HEK293 (cell line): ENCODE measurements around the gene ZC3H7B.
A peak's percentile ranks its signal among the peaks of the same experiment; 100 is the strongest.

Experiments used
- CTCF ChIA-PET: fragments of 350-600 bp; formaldehyde crosslinking; extraction: SDS; loops from one replicate; lab custom pipeline; 2021; ENCODE audit warnings: antibody characterized with exemption; lab: Yijun Ruan, JAX
- POLR2A ChIA-PET: fragments of 300-600 bp; formaldehyde crosslinking; extraction: SDS; loops from one replicate; lab custom pipeline; 2020; ENCODE audit warnings: antibody characterized with exemption, inconsistent platforms; lab: Yijun Ruan, JAX
- H3K27ac ChIP-seq: fragments of 200-500 bp; sonication (Bioruptor generic); 2 replicates; pipeline ENCODE4 v1.5.1; 2014; ENCODE audit warnings: low read depth, low read length, control low read depth, inconsistent platforms; ENCODE audit errors: extremely low read depth
- H3K36me3 ChIP-seq, 2 experiments: fragments of 200-500 bp in 1 of 2; sonication (Bioruptor generic) in 1 of 2; 1 replicate in 1 of 2; 2 replicates in 1 of 2; pipeline ENCODE4 v1.5.1; 2014 to 2017; ENCODE audit warnings: inconsistent platforms in 2 of 2, low read length in 2 of 2; ENCODE audit not compliant: control insufficient read depth in 2 of 2, insufficient read depth in 1 of 2
- H3K4me1 ChIP-seq: fragments of 200-500 bp; sonication (Bioruptor generic); 2 replicates; pipeline ENCODE4 v1.5.1; 2014; ENCODE audit warnings: mild to moderate bottlenecking, low read length, inconsistent platforms; ENCODE audit not compliant: control insufficient read depth, insufficient read depth
- H3K4me3 ChIP-seq: 2 replicates; pipeline ENCODE4 v1.5.1; 2011; ENCODE audit warnings: low read depth, mild to moderate bottlenecking, control low read depth, low read length, moderate library complexity
- H3K9me3 ChIP-seq: fragments of 200-500 bp; sonication (Bioruptor generic); 2 replicates; pipeline ENCODE4 v1.5.1; 2014; ENCODE audit warnings: low read depth, low read length, inconsistent platforms; ENCODE audit not compliant: control insufficient read depth, insufficient read depth
- BCL11B ChIP-seq: fragments of 450-650 bp; formaldehyde crosslinking; IDR thresholded peaks from 2 replicates; pipeline ENCODE4 v1.5.1; 2016; ENCODE audit warnings: low read depth, missing biosample characterization, missing genetic modification characterization
- ELK4 ChIP-seq: IDR thresholded peaks from 2 replicates; pipeline ENCODE4 v1.6.1; 2011; ENCODE audit warnings: mild to moderate bottlenecking, low read depth, low read length, borderline replicate concordance
- GLI4 ChIP-seq: fragments of 450-650 bp; formaldehyde crosslinking; IDR thresholded peaks from 2 replicates; pipeline ENCODE4 v1.5.1; 2016; ENCODE audit warnings: missing biosample characterization, missing genetic modification characterization
- HIC1 ChIP-seq: fragments of 450-650 bp; formaldehyde crosslinking; IDR thresholded peaks from 2 replicates; pipeline ENCODE4 v1.5.1; 2016; ENCODE audit warnings: missing biosample characterization, missing genetic modification characterization
- KLF1 ChIP-seq: fragments of 450-650 bp; formaldehyde crosslinking; IDR thresholded peaks from 2 replicates; pipeline ENCODE4 v1.5.1; 2016; ENCODE audit warnings: missing biosample characterization, missing genetic modification characterization
- KLF16 ChIP-seq: fragments of 450-650 bp; formaldehyde crosslinking; IDR thresholded peaks from 2 replicates; pipeline ENCODE4 v1.5.1; 2017; ENCODE audit warnings: missing biosample characterization, missing genetic modification characterization
- KLF7 ChIP-seq: fragments of 450-650 bp; formaldehyde crosslinking; IDR thresholded peaks from 2 replicates; pipeline ENCODE4 v1.5.1; 2016; ENCODE audit warnings: missing biosample characterization, missing genetic modification characterization, borderline replicate concordance
- KLF9 ChIP-seq: fragments of 450-650 bp; formaldehyde crosslinking; IDR thresholded peaks from 2 replicates; pipeline ENCODE4 v1.5.1; 2016; ENCODE audit warnings: missing biosample characterization, missing genetic modification characterization, low read depth
- MYNN ChIP-seq: fragments of 450-650 bp; formaldehyde crosslinking; IDR thresholded peaks from 2 replicates; pipeline ENCODE4 v1.5.1; 2016; ENCODE audit warnings: missing biosample characterization, missing genetic modification characterization, borderline replicate concordance
- PATZ1 ChIP-seq: fragments of 450-650 bp; formaldehyde crosslinking; IDR thresholded peaks from 2 replicates; pipeline ENCODE4 v1.5.1; 2016; ENCODE audit warnings: missing biosample characterization, missing genetic modification characterization
- SCRT1 ChIP-seq: fragments of 450-650 bp; formaldehyde crosslinking; IDR thresholded peaks from 2 replicates; pipeline ENCODE4 v1.5.1; 2016; ENCODE audit warnings: missing biosample characterization, missing genetic modification characterization, borderline replicate concordance
- YY1 ChIP-seq: fragments of 450-650 bp; formaldehyde crosslinking; IDR thresholded peaks from 2 replicates; pipeline ENCODE4 v1.5.1; 2018; ENCODE audit warnings: missing biosample characterization, missing genetic modification characterization
- ZBTB10 ChIP-seq: fragments of 450-650 bp; formaldehyde crosslinking; IDR thresholded peaks from 2 replicates; pipeline ENCODE4 v1.5.1; 2016; ENCODE audit warnings: missing biosample characterization, missing genetic modification characterization
- ZBTB26 ChIP-seq: fragments of 450-650 bp; formaldehyde crosslinking; optimal IDR thresholded peaks from 2 replicates; pipeline ENCODE3; 2016; ENCODE audit warnings: missing biosample characterization, mild to moderate bottlenecking, missing genetic modification characterization
- ZFHX2 ChIP-seq: fragments of 450-650 bp; formaldehyde crosslinking; conservative IDR thresholded peaks from 2 replicates; pipeline ENCODE4 v1.5.1; 2016; ENCODE audit warnings: missing biosample characterization, missing genetic modification characterization
- ZNF157 ChIP-seq: fragments of 450-650 bp; formaldehyde crosslinking; IDR thresholded peaks from 2 replicates; pipeline ENCODE4 v1.5.1; 2016; ENCODE audit warnings: missing biosample characterization, missing genetic modification characterization
- ZNF214 ChIP-seq: fragments of 450-650 bp; formaldehyde crosslinking; IDR thresholded peaks from 2 replicates; pipeline ENCODE4 v1.5.1; 2017; ENCODE audit warnings: missing biosample characterization, mild to moderate bottlenecking, missing genetic modification characterization, borderline replicate concordance
- ZNF280C ChIP-seq: fragments of 450-650 bp; formaldehyde crosslinking; IDR thresholded peaks from 2 replicates; pipeline ENCODE4 v1.5.1; 2016; ENCODE audit warnings: missing biosample characterization, missing genetic modification characterization
- ZNF423 ChIP-seq: fragments of 450-650 bp; formaldehyde crosslinking; IDR thresholded peaks from 2 replicates; pipeline ENCODE4 v1.5.1; 2016; ENCODE audit warnings: missing biosample characterization, missing genetic modification characterization
- ZNF433 ChIP-seq: fragments of 450-650 bp; formaldehyde crosslinking; IDR thresholded peaks from 2 replicates; pipeline ENCODE4 v1.5.1; 2016; ENCODE audit warnings: missing biosample characterization, missing genetic modification characterization, low read depth
- ZNF514 ChIP-seq: fragments of 450-650 bp; formaldehyde crosslinking; IDR thresholded peaks from 2 replicates; pipeline ENCODE4 v1.5.1; 2016; ENCODE audit warnings: missing biosample characterization, missing genetic modification characterization
- ZNF600 ChIP-seq: fragments of 450-650 bp; formaldehyde crosslinking; IDR thresholded peaks from 2 replicates; pipeline ENCODE4 v1.5.1; 2016; ENCODE audit warnings: missing biosample characterization, missing genetic modification characterization
- ZNF654 ChIP-seq: fragments of 450-650 bp; formaldehyde crosslinking; IDR thresholded peaks from 2 replicates; pipeline ENCODE4 v1.5.1; 2016; ENCODE audit warnings: low read depth, missing biosample characterization, missing genetic modification characterization
- ZXDB ChIP-seq: fragments of 450-650 bp; formaldehyde crosslinking; IDR thresholded peaks from 2 replicates; pipeline ENCODE4 v1.5.1; 2016; ENCODE audit warnings: missing biosample characterization, missing genetic modification characterization

ZC3H7B gene

GRCh38 chr22:41301085-41302020 lies at the start of gene ZC3H7B:
Gene ZC3H7B, plus strand, starts transcription at chr22:41301525. Its CDS starts 19,136 bp downstream, at chr22:41320661.
- ChIA-PET CTCF (interaction anchor here (0.7 to 1.8 kb wide), 7 partner anchors 9 to 37 kb away, joined by 3 to 8 read pairs (median 5); partner anchors contain the start of gene RANGAP1), POLR2A (interaction anchor here (0.6 to 1.6 kb wide), 14 partner anchors 11 to 208 kb away, joined by 3 to 24 read pairs (median 4); partner anchors contain the start of genes ACO2, PHF5A, RANGAP1 and TEF)
- Histone ChIP-seq H3K4me3 (peak within 1 kb of the TSS; percentile 82), H3K4me1 (peaks cover 4% of the 10 kb centered on the region; the same call in 1 of the 2 replicates), H3K27ac (peak within 1 kb of the TSS; percentile 93), H3K36me3 (peaks cover 0 to 9% of the 10 kb centered on the region in 2 experiments; a peak in 2 of 3 replicates), H3K9me3 (no peaks in the 10 kb centered on the region)
- TF ChIP-seq ZNF423 (tag by site-specific recombination) (no peak; the same call in 1 of the 2 replicates), ZNF214 (no peak), ZBTB26 (peak; percentile 76), KLF7 (tag by site-specific recombination) (0 out of 2 replicates have a peak, but pooled peaks have one; percentile 19), PATZ1 (tag by site-specific recombination) (peak; percentile 94), ZNF600 (tag by site-specific recombination) (no peak), SCRT1 (tag by site-specific recombination) (no peak), ZNF514 (no peak), HIC1 (no peak), ZFHX2 (tag by site-specific recombination) (peak; percentile 70), MYNN (tag by site-specific recombination) (no peak), YY1 (tag by site-specific recombination) (peak; percentile 44), ZNF433 (tag by site-specific recombination) (no peak), ZNF654 (tag by site-specific recombination) (no peak), ZNF157 (tag by site-specific recombination) (no peak), KLF1 (tag by site-specific recombination) (peak; percentile 61), KLF16 (peak; percentile 63; the same call in 1 of the 2 replicates), BCL11B (tag by site-specific recombination) (no peak), ZXDB (peak; percentile 56; the same call in 1 of the 2 replicates), ZBTB10 (tag by site-specific recombination) (0 out of 2 replicates have a peak, but pooled peaks have one; percentile 28), KLF9 (tag by site-specific recombination) (peak; percentile 85), ZNF280C (tag by site-specific recombination) (no peak), GLI4 (tag by site-specific recombination) (no peak), ELK4 (no peak)
